Adrenal gland (tissue), 12 donors: ENCODE measurements around the gene AGTPBP1. TPM values are rescaled to one million over a fixed set of nuclear protein-coding genes. Genes with fewer than 3 reads are reported as not detected.

Experiments
- DNase-seq, 7 donors: peaks; one replicate each; pipeline ENCODE4 v3.0.0-alpha.2; 2019 to 2020
- H3K27ac ChIP-seq, 5 donors: fragments of 200-600 bp; sonication (generic) in 4 of 5; 1 replicate in 3 of 5; 2 replicates in 2 of 5; pipeline versions ENCODE4 v1.5.1 to v1.8.0; 2016 to 2020; ENCODE audit warnings: mild to moderate bottlenecking in 1 of 5
- H3K27me3 ChIP-seq: fragments of 200-600 bp; 2 replicates; pipeline ENCODE4 v1.8.0; 2021
- H3K36me3 ChIP-seq, 2 donors: fragments of 200-600 bp; replicated peaks in 1 of 2; 1 replicate in 1 of 2; 2 replicates in 1 of 2; pipeline versions ENCODE4 v1.5.1 to v1.8.0; 2018 to 2022
- H3K4me1 ChIP-seq, 2 donors: fragments of 200-600 bp; replicated peaks in 1 of 2; 1 replicate in 1 of 2; 2 replicates in 1 of 2; pipeline versions ENCODE4 v1.5.1 to v1.8.0; 2018 to 2021
- H3K4me3 ChIP-seq, 4 donors: fragments of 200-600 bp; sonication (generic) in 3 of 4; one replicate each; pipeline ENCODE4 v1.5.1; 2016 to 2018
- H3K9me3 ChIP-seq, 3 donors: fragments of 200-600 bp; sonication (generic) in 1 of 3; replicated peaks in 1 of 3; 1 replicate in 2 of 3; 2 replicates in 1 of 3; pipeline versions ENCODE4 v1.5.1 to v1.8.0; 2016 to 2021
- CTCF ChIP-seq, 6 experiments: fragments of 450-650 bp in 4 of 6; fragments of 200-600 bp in 2 of 6; sonication (generic) in 1 of 6; IDR thresholded peaks; 1 replicate in 5 of 6; 2 replicates in 1 of 6; pipeline versions ENCODE4 v1.5.1 to v1.8.0; 2016 to 2021; ENCODE audit warnings: antibody characterized with exemption in 6 of 6, mild to moderate bottlenecking in 2 of 6, moderate library complexity in 1 of 6
- POLR2A ChIP-seq, 2 donors: fragments of 450-650 bp; IDR thresholded peaks; one replicate each; pipeline ENCODE4 v1.6.1; 2017; ENCODE audit warnings: antibody characterized with exemption in 2 of 2, mild to moderate bottlenecking in 2 of 2, moderate library complexity in 1 of 2
- WGBS, 4 donors: extraction: QIAGEN DNeasy Blood & Tissue Kit in 2 of 4; methylation state at CpG; one replicate each; pipeline versions ENCODE4 v1.1.5 to v1.1.7; 2013 to 2017; 5-methylcytosine and 5-hydroxymethylcytosine counted together
- intact Hi-C, 2 donors: fragments of 100-400 bp; cut with DNase I; formaldehyde crosslinking; loops; one replicate each; pipeline versions ENCODE4 v1.14.1 to v1.15.0; 2022 to 2023
- polyA plus RNA-seq, 3 donors: library from polyadenylated mRNA; stranded (reverse); fragments of 200-250 nt in 2 of 3; fragments of 350-450 nt in 1 of 3; fragmentation: Illumina TruSeq in 1 of 3; extraction: RNeasy Lipid Tissue Mini Kit (QIAGEN cat#74804) in 1 of 3; gene quantifications; one replicate each; pipeline ENCODE4 v1.2.3, GENCODE V29; 2013 to 2014
- total RNA-seq, 9 donors: library from RNA; depleted of rRNA in 4 of 9; stranded (reverse); fragments of >200 nt in 4 of 9; fragments of 120-200 nt in 1 of 9; fragmentation: NEBNext Ultra II Directional in 1 of 9; extraction: Animal tissue kit (Norgen Biotek cat#: 25700) in 1 of 9; gene quantifications; one replicate each; pipeline versions ENCODE4 v1.1.0 to v1.2.4, GENCODE V29; 2013 to 2023
- donor health status: healthy with polysubstance abuse.
- donor health status: Bipolar disorder and iron deficiency.
- donor health status: DM: yes; HTN: yes; CAD: no.
- donor health status: DM: no; HTN: no; CAD: no.
- donor health status: DM: no; HTN: no; CAD: no.
- donor health status: DM: yes; HTN: yes; CAD: no.

AGTPBP1 gene
- total and polyA plus RNA-seq, 12 donors = 4.2 to 27.5 (median 11.6) TPM

- Histone ChIP-seq H3K27ac (no peak overlapping the region), H3K4me3 (no peak overlapping the region), H3K36me3 (no peaks in the 10 kb centered on the region), H3K9me3 (no peaks in the 10 kb centered on the region), H3K4me1 (peaks cover 6 to 12% of the 10 kb centered on the region in 2 donors), H3K27me3 (no peaks in the 10 kb centered on the region)
- TF ChIP-seq POLR2A (IDR thresholded peaks at IDR 0.05) (no peak), CTCF (IDR thresholded peaks at IDR 0.05) (no peak)
- DNase-seq = no peak
- 62 to 84% (median 66%) methylated on average over 1 of the region's 1 CpG for WGBS, 4 donors
- intact Hi-C loops = loop anchor here in 1 of 2 donors (10.0 kb wide), 1 partner anchor 81 kb away; no protein-coding TSS in a partner anchor
These were observed 38.4 kb downstream of the AGTPBP1 start for GRCh38 chr9:85703398-85703797.

- H3K27ac ChIP-seq = no peak overlapping the region
- H3K36me3 ChIP-seq = no peaks in the 10 kb centered on the region
- no peak for TF ChIP-seq POLR2A (IDR thresholded peaks at IDR 0.05)
- no peak for TF ChIP-seq CTCF (IDR thresholded peaks at IDR 0.05)
- intact Hi-C loops = loop anchor here in 1 of 2 donors (10.0 kb wide), 1 partner anchor 82 kb away; no protein-coding TSS in a partner anchor
- peak in 2 of 7 donors; percentile 18 to 25 for DNase-seq
- H3K27me3 ChIP-seq = no peaks in the 10 kb centered on the region
- H3K9me3 ChIP-seq = no peaks in the 10 kb centered on the region
- H3K4me3 ChIP-seq = no peak overlapping the region
- H3K4me1 ChIP-seq = peaks cover 6 to 12% of the 10 kb centered on the region in 2 donors
These were observed 38.9 kb downstream of the AGTPBP1 start for GRCh38 chr9:85702726-85703289.

- no peak overlapping the region for H3K4me3 ChIP-seq
- no peaks in the 10 kb centered on the region for H3K36me3 ChIP-seq
- H3K27ac ChIP-seq = no peak overlapping the region
- H3K9me3 ChIP-seq = no peaks in the 10 kb centered on the region
- DNase-seq = no peak
- H3K27me3 ChIP-seq = no peaks in the 10 kb centered on the region
- intact Hi-C loops = loop anchor here in 1 of 2 donors (10.0 kb wide), 1 partner anchor 83 kb away; no protein-coding TSS in a partner anchor
- TF ChIP-seq POLR2A (IDR thresholded peaks at IDR 0.05) = no peak
- TF ChIP-seq CTCF (IDR thresholded peaks at IDR 0.05) = no peak
- peaks cover 6 to 12% of the 10 kb centered on the region in 2 donors for H3K4me1 ChIP-seq
These were observed 39.6 kb downstream of the AGTPBP1 start for GRCh38 chr9:85702191-85702590.

- TF ChIP-seq POLR2A (IDR thresholded peaks at IDR 0.05) = no peak
- no peak for TF ChIP-seq CTCF (IDR thresholded peaks at IDR 0.05)
- intact Hi-C loops = loop anchor here in 1 of 2 donors (10.0 kb wide), 1 partner anchor 84 kb away; no protein-coding TSS in a partner anchor
- Histone ChIP-seq H3K4me1 (peaks cover 6 to 12% of the 10 kb centered on the region in 2 donors), H3K9me3 (no peaks in the 10 kb centered on the region), H3K27ac (no peak overlapping the region), H3K27me3 (no peaks in the 10 kb centered on the region), H3K36me3 (no peaks in the 10 kb centered on the region), H3K4me3 (no peak overlapping the region)
- 68 to 94% (median 86%) methylated on average over 2 of the region's 2 CpGs for WGBS, 4 donors
- no peak for DNase-seq
These were observed 41.4 kb downstream of the AGTPBP1 start for GRCh38 chr9:85700330-85700729.
